ENCODE results near the gene PPP1R1C.

- TF ChIP-seq, protein P1, sequence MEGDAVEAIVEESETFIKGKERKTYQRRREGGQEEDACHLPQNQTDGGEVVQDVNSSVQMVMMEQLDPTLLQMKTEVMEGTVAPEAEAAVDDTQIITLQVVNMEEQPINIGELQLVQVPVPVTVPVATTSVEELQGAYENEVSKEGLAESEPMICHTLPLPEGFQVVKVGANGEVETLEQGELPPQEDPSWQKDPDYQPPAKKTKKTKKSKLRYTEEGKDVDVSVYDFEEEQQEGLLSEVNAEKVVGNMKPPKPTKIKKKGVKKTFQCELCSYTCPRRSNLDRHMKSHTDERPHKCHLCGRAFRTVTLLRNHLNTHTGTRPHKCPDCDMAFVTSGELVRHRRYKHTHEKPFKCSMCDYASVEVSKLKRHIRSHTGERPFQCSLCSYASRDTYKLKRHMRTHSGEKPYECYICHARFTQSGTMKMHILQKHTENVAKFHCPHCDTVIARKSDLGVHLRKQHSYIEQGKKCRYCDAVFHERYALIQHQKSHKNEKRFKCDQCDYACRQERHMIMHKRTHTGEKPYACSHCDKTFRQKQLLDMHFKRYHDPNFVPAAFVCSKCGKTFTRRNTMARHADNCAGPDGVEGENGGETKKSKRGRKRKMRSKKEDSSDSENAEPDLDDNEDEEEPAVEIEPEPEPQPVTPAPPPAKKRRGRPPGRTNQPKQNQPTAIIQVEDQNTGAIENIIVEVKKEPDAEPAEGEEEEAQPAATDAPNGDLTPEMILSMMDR (IDR thresholded peaks at IDR 0.05), result no peak
- no peak for TF ChIP-seq POLR2A (IDR thresholded peaks at IDR 0.05)
These were observed 129.6 kb downstream of the PPP1R1C start for GRCh38 chr2:182115258-182115657.
